ENCODE results near the gene IGFLR1.

DNA sequence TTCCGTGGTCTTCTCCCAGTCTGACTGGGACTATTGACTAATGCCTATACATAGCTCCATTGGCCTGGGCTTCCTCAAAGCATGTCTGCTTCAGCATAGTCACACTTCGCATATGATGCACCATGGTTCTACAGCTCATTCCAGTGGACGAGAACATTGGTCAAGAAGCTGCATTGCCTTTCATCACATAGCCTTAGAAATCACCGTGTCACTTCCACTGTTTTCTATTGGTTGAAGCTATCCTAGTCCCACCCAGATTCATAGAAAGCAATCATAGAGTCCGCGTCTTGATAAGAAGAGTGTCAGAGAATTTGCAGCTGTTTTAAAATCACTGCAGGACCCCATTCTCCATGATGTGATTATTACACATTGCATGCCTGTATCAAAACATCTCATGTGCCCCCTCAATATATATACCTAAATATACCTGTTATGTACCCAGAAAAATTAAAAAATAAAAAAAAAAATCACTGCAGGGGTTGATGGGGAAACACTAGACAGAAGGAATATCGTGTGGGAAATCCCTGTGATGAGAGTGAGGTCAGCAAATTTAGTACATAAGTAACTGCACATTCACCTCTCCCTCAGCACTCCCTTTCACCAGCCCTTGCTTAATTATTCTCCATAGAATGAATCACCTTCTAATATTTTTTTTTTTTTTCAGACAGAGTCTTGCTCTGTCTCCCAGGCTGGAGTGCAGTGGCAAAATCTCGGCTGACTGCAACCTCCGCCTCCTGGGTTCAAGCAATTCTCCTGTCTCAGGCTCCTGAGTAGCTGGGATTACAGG lies 31.0 kb upstream of the IGFLR1 start:
- TF ChIP-seq GATA2 (IDR thresholded peaks at IDR 0.05; ENCODE audit: low read depth, low read length), result no peak
- no peak for TF ChIP-seq GATA3 (IDR thresholded peaks at IDR 0.05; ENCODE audit: low read depth, low read length)
